NCI-H1105 (cell line): ENCODE measurements around the gene XIRP1.
"Not testable (repeated sequence)": the region's sequence is repeated elsewhere in the genome, so short reads cannot be mapped to it uniquely, and the experiment has no call there.

Experiments
- DNase-seq: peaks from one replicate; lab custom pipeline; 2025; lab: John Stamatoyannopoulos, UW

The XIRP1 gene, protein sequence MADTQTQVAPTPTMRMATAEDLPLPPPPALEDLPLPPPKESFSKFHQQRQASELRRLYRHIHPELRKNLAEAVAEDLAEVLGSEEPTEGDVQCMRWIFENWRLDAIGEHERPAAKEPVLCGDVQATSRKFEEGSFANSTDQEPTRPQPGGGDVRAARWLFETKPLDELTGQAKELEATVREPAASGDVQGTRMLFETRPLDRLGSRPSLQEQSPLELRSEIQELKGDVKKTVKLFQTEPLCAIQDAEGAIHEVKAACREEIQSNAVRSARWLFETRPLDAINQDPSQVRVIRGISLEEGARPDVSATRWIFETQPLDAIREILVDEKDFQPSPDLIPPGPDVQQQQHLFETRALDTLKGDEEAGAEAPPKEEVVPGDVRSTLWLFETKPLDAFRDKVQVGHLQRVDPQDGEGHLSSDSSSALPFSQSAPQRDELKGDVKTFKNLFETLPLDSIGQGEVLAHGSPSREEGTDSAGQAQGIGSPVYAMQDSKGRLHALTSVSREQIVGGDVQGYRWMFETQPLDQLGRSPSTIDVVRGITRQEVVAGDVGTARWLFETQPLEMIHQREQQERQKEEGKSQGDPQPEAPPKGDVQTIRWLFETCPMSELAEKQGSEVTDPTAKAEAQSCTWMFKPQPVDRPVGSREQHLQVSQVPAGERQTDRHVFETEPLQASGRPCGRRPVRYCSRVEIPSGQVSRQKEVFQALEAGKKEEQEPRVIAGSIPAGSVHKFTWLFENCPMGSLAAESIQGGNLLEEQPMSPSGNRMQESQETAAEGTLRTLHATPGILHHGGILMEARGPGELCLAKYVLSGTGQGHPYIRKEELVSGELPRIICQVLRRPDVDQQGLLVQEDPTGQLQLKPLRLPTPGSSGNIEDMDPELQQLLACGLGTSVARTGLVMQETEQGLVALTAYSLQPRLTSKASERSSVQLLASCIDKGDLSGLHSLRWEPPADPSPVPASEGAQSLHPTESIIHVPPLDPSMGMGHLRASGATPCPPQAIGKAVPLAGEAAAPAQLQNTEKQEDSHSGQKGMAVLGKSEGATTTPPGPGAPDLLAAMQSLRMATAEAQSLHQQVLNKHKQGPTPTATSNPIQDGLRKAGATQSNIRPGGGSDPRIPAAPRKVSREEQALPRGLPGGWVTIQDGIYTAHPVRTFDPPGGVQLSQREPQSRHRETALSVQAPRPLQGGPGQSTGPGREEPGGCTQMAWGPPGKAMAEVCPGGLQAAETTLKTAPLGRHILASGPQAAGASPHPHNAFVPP (N-terminal part only)

DNA sequence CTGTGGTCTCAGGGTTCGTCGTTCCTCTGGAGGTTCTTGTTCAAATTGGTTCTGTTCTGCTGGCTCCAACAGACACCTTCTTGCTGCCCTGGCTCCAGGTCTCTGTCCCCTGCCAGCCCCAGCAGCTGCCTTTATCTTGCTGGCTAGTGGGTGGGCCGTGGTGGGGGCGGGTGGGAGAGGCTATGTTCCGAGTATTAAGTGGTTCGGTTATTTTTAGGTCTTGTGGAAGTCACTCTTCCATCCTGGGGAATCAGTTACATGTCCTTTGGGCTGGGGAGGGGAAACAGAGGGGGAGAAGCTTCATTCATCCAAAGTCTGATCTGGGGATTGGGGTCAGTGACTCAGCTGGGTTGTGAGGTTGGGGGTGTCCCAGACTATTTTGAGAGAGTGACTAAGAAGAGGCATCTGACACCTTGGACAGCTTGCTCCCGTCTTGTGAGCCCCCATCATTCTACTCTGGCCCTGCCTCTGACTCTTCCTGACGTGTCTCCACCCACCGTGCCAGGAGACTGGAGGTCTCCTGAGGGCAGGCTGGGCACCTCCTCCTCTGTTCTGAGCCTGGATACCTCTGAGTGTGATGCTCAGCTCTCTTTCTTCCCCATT lies at the start of gene XIRP1:
Gene XIRP1 (minus strand): TSS at position 106 of the 603 bp plus-strand sequence. CDS start 3,150 bp downstream, outside the sequence.
- DNase-seq = no peak

DNA sequence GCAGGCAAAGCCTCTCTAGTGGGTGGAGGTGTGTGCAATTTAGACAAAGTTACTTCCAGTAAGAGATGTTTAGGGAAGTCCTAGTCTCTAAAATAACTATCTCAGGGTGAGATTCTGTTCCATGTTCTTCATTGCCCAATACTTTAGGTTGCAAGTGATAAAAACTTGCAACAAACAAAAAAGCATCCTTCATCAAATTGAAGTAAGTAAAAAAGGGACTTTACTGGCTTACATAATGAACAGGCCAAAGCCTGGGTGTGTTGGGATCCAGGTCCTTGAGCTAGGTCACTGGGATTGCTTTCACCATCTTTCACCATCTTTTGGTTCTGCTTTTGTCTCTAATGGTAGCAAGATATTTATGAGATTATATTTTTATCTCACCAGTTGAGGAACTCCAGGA lies 49.2 kb upstream of the XIRP1 start:
- no peak for DNase-seq

DNA sequence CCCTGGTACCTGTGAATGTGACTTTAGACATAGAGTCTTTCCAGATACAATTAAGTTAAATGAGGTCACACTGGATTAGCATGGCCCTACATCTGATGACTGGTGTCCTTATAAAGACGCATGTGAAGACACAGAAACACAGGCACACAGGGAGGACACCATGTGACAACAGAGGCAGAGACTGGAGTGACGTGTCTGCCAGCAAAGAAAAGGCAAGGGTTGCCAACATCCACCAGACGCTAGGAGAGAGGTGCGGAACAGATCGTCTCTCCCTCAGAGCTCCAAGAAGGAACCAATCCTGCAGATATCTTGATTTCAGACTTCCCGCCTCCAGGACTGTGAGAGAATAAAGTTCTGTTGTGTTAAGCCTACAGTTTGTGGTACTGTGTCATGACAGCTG lies 44.6 kb upstream of the XIRP1 start:
- no peak for DNase-seq

- no peak for DNase-seq
Observed at GRCh38 chr3:39234651-39235050, 42.3 kb upstream of the XIRP1 start.

DNA sequence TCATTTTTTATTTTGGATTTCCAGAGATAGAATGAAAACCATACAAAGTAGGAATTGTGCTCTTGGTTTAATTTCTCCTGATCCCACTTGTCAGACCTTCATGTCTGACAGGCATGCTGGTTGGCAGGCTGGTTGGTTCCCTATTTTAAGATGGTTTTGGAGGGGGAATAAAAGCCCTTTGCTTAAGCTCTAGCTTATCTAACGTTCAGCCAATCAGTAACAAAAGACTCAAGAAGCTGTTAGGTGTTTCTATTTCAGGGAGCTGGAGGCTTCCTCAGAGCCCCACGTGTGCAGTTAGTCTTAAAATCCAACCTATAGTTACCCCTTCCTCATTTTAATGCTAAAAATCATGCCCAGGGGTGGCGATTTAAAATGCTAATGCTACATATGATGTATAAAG lies 40.5 kb upstream of the XIRP1 start:
- no peak for DNase-seq

DNA sequence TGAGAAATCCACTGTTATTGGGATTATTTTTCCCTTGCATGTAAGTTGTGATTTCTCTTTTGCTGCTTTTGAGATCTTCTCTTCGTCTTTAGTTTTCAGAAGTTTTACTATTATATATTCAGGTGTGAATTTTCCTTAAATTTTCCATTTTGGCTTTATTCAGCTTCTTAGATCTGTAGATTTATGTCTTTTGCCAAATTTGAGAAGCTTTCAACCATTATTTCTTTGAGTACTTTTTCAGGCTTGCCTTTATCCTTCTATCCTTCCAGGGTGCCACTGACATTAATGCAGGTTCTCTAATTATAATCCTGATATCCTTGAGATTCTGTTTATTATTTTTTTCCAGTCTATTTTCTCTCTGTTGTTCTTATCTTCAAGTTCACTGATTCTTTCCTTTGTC lies 38.1 kb upstream of the XIRP1 start:
- DNase-seq = no peak

DNA sequence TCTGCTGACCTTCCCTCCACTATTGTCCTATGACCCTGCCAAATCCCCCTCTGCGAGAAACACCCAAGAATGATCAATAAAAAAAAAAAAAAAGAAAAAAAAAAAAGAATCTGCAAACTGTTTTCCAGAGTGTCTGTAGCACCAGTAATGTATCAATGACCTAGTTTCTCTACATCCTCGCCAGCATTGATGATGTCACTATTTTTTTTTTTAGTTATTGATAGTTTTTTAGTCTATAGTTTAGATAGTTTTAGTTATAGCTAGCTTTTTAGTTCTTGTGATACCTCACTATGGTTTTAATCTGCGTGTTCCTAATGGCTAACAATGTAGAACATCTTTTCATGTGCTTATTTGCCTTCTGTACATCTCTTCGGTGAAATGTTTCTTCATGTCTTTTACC lies 36.1 kb upstream of the XIRP1 start:
- no peak for DNase-seq

DNA sequence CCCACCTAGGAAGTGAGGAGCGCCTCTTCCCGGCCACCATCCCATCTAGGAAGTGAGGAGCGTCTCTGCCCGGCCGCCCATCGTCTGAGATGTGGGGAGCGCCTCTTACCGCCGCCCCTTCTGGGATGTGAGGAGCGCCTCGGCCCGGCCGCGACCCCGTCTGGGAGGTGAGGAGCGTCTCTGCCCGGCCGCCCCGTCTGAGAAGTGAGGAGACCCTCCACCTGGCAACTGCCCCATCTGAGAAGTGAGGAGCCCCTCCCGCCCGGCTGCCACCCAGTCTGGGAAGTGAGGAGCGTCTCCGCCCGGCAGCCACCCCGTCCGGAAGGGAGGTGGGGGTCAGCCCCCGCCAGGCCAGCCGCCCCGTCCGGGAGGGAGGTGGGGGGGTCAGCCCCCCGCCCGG lies 35.2 kb upstream of the XIRP1 start:
- DNase-seq = not testable (repeated sequence)

GRCh38 chr3:39226106-39226741 lies 33.8 kb upstream of the XIRP1 start:
- DNase-seq = no peak

- no peak for DNase-seq
Observed at GRCh38 chr3:39224288-39224687, 31.9 kb upstream of the XIRP1 start.

DNA sequence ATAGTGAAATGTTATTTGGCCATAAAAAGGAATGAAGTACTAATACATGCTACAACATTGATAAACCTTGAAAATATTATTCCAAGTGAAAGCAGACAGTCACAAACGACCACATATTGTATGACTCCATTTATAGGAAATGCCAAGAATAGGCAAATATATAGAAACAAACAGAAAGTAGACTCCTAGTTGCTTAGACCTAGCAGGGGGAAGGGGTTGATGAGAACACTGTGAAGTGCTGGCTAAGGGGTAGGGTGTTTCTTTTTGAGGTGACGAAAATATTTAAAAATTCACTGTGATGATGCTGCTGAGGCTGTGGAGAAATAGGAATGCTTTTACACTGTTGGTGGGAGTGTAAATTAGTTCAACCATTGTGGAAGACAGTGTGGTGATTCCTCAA lies 30.5 kb upstream of the XIRP1 start:
- DNase-seq = no peak

GRCh38 chr3:39222462-39222861 lies 30.1 kb upstream of the XIRP1 start:
- no peak for DNase-seq

- DNase-seq = no peak
Observed at GRCh38 chr3:39221141-39221530, 28.7 kb upstream of the XIRP1 start.

DNA sequence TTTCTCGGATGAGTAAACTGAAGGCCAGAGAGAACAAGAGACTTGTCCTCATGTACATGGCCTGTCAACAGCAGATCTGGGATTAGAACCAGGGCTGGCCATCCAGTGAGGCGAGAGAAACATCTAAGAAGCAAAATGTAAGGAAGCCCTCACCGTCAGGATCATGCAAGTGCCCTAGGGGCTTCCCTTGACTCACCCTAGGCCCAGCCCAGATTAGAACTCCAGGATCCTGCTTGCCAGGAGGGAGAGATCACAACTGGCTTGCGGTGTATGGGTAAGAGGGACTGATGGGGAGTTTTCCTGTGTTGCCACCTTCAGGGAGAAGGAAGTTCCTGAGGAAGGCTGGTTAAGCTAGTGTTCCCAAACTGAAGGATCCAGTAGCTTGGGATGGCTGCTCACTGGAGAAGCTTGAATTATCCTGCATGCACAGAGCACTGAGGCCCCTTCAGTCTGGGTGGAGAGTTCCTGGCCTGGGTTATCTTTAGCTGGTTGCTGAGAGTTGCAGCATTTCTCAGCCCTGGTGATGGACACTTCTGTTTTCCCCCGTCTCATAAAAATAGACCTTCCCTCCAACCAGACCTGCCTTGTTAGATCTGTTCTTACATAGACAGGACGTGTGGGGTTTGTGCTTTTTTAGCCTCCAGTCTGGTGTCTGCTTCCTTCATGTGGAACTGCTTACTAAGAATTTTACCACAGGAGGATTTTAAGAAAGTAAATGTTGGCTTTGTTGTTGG lies 28.2 kb upstream of the XIRP1 start:
- DNase-seq = no peak

GRCh38 chr3:39219702-39220101 lies 27.3 kb upstream of the XIRP1 start:
- no peak for DNase-seq

DNA sequence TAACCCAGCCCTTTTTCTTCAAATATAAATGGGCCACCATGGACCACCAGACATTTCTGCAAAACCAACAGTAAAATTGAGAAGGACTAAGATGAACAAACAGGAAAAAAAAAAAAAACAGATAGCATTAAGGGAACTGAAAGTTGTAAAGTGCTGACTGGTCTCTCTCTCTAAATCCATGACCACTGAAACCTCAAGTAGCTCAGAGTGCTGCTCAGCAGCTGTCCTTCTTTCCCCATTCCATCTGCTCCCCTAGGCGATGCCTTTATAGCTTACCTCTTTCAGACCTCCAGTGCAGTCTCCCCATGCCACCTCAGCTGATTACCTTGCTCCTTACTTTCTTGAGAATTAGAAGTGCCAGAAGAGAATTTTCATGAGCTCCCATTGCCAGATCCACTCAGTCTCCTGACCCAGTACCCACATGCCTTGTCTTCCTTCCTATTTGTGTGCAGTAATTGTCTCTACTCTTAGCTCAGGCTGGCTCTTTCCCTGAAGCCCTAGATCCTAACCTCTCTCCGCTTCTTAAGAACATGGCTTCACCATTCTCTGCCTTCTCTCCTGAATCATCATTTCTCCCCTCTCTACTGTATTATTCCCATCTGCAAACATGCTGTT lies 23.9 kb upstream of the XIRP1 start:
- no peak for DNase-seq

DNA sequence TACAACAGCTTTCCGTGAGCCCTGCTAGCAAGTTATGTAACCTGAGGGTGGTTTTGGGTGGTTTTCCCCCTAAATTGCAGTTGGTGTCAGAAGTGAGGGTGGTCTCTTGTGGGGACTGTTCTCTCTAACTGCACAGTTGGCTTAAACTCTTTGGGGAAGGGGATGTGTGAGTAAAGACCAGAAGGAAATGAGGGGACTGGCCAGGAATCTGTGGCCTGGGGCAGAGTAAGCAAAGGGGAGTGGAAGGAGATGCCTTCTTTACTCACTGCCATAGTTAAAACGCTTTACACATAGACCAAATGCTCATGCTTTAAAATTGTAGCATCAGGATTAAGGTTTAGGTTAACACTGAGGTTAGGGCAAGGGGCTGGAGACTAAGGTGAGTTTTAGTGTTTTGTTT lies 21.2 kb upstream of the XIRP1 start:
- DNase-seq = no peak

- DNase-seq = no peak
Observed at GRCh38 chr3:39212665-39213064, 20.3 kb upstream of the XIRP1 start.

DNA sequence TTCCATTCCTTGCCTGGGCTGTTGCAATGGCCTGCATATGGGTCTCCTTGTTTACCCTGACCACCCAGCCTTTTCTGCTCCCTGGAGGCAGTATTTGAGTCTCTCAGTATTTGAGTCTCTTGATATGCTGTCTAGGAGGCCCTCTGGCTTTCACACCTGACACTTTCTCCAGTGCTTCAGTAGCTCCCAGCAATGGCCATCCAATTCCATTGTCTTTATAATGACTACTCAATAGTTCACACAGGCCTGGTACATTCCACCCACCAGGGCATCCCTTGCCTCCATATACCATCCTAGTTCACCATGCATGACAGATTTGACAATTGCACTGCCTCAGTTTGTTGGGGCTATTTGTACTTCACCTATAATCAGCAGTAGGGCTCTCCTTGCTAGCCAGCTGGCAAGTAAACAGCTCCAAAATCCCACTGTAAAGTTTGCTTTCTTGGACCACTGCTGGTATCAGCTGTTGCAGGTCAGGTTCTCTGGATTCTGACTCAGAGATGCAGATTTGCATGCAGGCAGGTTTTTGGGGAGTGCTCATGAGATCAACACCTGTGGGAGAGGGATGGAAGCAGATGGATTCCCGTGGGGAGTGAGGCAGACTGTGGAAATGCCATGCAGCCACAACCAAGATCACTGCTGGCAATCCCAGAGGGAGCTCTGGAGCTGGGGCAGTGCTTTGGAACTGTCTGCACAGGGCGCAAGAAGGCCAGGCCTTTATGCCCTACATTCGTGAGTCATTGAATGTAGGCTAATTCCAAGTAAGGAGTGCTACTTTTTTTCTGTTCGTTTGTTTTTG lies 19.1 kb upstream of the XIRP1 start:
- no peak for DNase-seq

GRCh38 chr3:39210078-39210477 lies 17.7 kb upstream of the XIRP1 start:
- DNase-seq = no peak
